ENCODE data around the gene NELFE. TPM values are rescaled to one million over a fixed set of nuclear protein-coding genes. Genes with fewer than 3 reads are reported as not detected.
A peak's percentile ranks its signal among the peaks of the same experiment; 100 is the strongest.
"Not testable (repeated sequence)": the region's sequence is repeated elsewhere in the genome, so short reads cannot be mapped to it uniquely, and the experiment has no call there.

Gene NELFE
- total and polyA plus RNA-seq, 7 donors = 44.3 to 86.9 (median 49.4) TPM

- H3K4me3 ChIP-seq; intact Hi-C loops (cut with DNase I); ATAC-seq; H3K4me1 ChIP-seq; H3K36me3 ChIP-seq (ENCODE audit: insufficient read depth in 1 of 2, low read depth in 1 of 2); H3K27me3 ChIP-seq (ENCODE audit: insufficient read depth in 3 of 3, low read length in 2 of 3); H3K9me3 ChIP-seq; H3K27ac ChIP-seq: not testable (repeated sequence)
- peak in 1 of 2 donors; percentile 40 for DNase-seq
- WGBS, 3 donors = 92 to 94% (median 94%) methylated on average over 5 to 6 of the region's 6 CpGs
Measured at GRCh38 chr6:31996385-31996784, 37.6 kb upstream of the NELFE start.

- H3K4me3 ChIP-seq; H3K4me1 ChIP-seq; intact Hi-C loops (cut with DNase I); H3K36me3 ChIP-seq (ENCODE audit: insufficient read depth in 1 of 2, low read depth in 1 of 2); H3K27ac ChIP-seq; ATAC-seq; DNase-seq; H3K9me3 ChIP-seq; H3K27me3 ChIP-seq (ENCODE audit: insufficient read depth in 3 of 3, low read length in 2 of 3): not testable (repeated sequence)
- 93 to 97% (median 95%) methylated on average over 5 to 9 of the region's 14 CpGs for WGBS, 3 donors
Measured at GRCh38 chr6:31994421-31994820, 35.6 kb upstream of the NELFE start.

GRCh38 chr6:31989363-31989762 is 30.6 kb upstream of the NELFE start:
- ATAC-seq; DNase-seq; H3K9me3 ChIP-seq; H3K27me3 ChIP-seq (ENCODE audit: insufficient read depth in 3 of 3, low read length in 2 of 3); H3K4me3 ChIP-seq; H3K4me1 ChIP-seq; H3K36me3 ChIP-seq (ENCODE audit: insufficient read depth in 1 of 2, low read depth in 1 of 2); H3K27ac ChIP-seq; intact Hi-C loops (cut with DNase I): not testable (repeated sequence)
- WGBS, 3 donors = no CpG with 5 or more reads among the region's 10 CpGs

GRCh38 chr6:31981744-31982143 is 23.0 kb upstream of the NELFE start, which contains the start of gene C4A:
Gene C4A (plus strand): TSS chr6:31982057. CDS start chr6:31982108, 51 bp downstream.
- DNase-seq; H3K27me3 ChIP-seq (ENCODE audit: insufficient read depth in 3 of 3, low read length in 2 of 3); H3K4me3 ChIP-seq; H3K9me3 ChIP-seq; intact Hi-C loops (cut with DNase I); H3K4me1 ChIP-seq; H3K27ac ChIP-seq: not testable (repeated sequence)
- H3K36me3 ChIP-seq (ENCODE audit: insufficient read depth in 1 of 2, low read depth in 1 of 2) = peaks cover 0 to 13% of the 10 kb centered on the region in 2 donors
- no CpG with 5 or more reads among the region's 7 CpGs for WGBS, 3 donors
- ATAC-seq = peak; percentile 39 to 48 (median 43)

GRCh38 chr6:31980998-31981397 is 22.2 kb upstream of the NELFE start:
- no CpG with 5 or more reads among the region's 5 CpGs for WGBS, 3 donors
- H3K36me3 ChIP-seq (ENCODE audit: insufficient read depth in 1 of 2, low read depth in 1 of 2) = peaks cover 0 to 13% of the 10 kb centered on the region in 2 donors
- H3K27ac ChIP-seq; ATAC-seq; H3K27me3 ChIP-seq (ENCODE audit: insufficient read depth in 3 of 3, low read length in 2 of 3); intact Hi-C loops (cut with DNase I); DNase-seq; H3K9me3 ChIP-seq; H3K4me3 ChIP-seq; H3K4me1 ChIP-seq: not testable (repeated sequence)

- intact Hi-C loops (cut with DNase I) = not testable (repeated sequence)
- peak in 1 of 2 donors; percentile 23 for DNase-seq
Measured at GRCh38 chr6:31980195-31980876, 21.6 kb upstream of the NELFE start.

GRCh38 chr6:31979238-31979898 is 20.6 kb upstream of the NELFE start:
- Histone ChIP-seq H3K4me1 (no peaks in the 10 kb centered on the region), H3K9me3 (no peaks in the 10 kb centered on the region), H3K27me3 (ENCODE audit: insufficient read depth in 3 of 3, low read length in 2 of 3) (no peaks in the 10 kb centered on the region), H3K36me3 (ENCODE audit: insufficient read depth in 1 of 2, low read depth in 1 of 2) (peaks cover 0 to 17% of the 10 kb centered on the region in 2 donors), H3K4me3 (no peak overlapping the region), H3K27ac (no peak overlapping the region)
- intact Hi-C loops (cut with DNase I) = no loop called here
- 84 to 91% (median 85%) methylated on average over 3 of the region's 3 CpGs for WGBS, 3 donors
- DNase-seq (no peak), ATAC-seq (no peak)
- no peak for TF ChIP-seq CTCF (IDR thresholded peaks at IDR 0.05)

More at GRCh38 chr6:31980195-31980876, 21.6 kb upstream of the NELFE start:
- H3K27me3 ChIP-seq (ENCODE audit: insufficient read depth in 3 of 3, low read length in 2 of 3); H3K4me1 ChIP-seq; H3K27ac ChIP-seq; H3K9me3 ChIP-seq; ATAC-seq; H3K4me3 ChIP-seq: not testable (repeated sequence)
- 92 to 94% (median 93%) methylated on average over 11 to 13 of the region's 13 CpGs for WGBS, 3 donors
- peaks cover 0 to 13% of the 10 kb centered on the region in 2 donors for H3K36me3 ChIP-seq (ENCODE audit: insufficient read depth in 1 of 2, low read depth in 1 of 2)

All from psoas muscle (tissue), 8 donors.